ENCODE data around the gene SYTL1. TPM values are rescaled to one million over a fixed set of nuclear protein-coding genes. Genes with fewer than 3 reads are reported as not detected.

Gene SYTL1
- total RNA-seq, 4 donors from 2014 or later: 5.2 to 9.2 (median 6.9) TPM

DNA sequence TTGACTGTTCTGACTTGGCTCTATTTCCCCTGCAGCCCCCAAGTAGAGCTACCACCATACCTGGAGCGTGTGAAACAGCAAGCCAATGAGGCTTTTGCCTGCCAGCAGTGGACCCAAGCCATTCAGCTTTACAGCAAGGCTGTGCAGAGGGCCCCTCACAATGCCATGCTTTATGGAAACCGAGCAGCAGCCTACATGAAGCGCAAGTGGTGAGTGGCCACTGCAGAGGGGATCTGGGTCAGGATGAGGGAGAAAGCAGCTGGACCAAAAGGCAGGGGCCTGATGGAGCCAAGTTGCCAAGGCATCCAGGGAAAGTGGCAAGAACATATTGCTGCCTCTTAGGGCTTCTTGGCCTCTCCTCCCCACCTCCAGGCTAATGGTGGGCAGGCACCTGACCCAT, 43.9 kb upstream of the SYTL1 start:
- intact Hi-C loops (cut with DNase I; ENCODE audit: low total_unique reads): no loop called here
- no peak for TF ChIP-seq EP300 (IDR thresholded peaks at IDR 0.05; ENCODE audit: low read depth)
- no peak for TF ChIP-seq CTCF (IDR thresholded peaks at IDR 0.05)
- no peak for TF ChIP-seq POLR2A (IDR thresholded peaks at IDR 0.05)
- TF ChIP-seq POLR2AphosphoS5 (IDR thresholded peaks at IDR 0.05): no peak
- Histone ChIP-seq H3K9me3 (no peaks in the 10 kb centered on the region), H3K27ac (peak overlapping the region; percentile 78 to 92 (median 88)), H3K36me3 (peaks cover 0 to 19% (median 10%) of the 10 kb centered on the region in 4 donors), H3K27me3 (no peaks in the 10 kb centered on the region), H3K4me1 (peaks cover 18 to 31% (median 23%) of the 10 kb centered on the region in 4 donors), H3K4me3 (no peak overlapping the region)
- in situ Hi-C loops (cut with MboI; ENCODE audit: low pct_ligation_motif_present in 1 of 4, low pct_unique_long_range_greater_than_20kb in 1 of 4, low sequenced_read_pairs in 3 of 4): loop anchor here in 1 of 4 donors (25.0 kb wide), 1 partner anchor 186 kb away; no protein-coding TSS in a partner anchor
- DNase-seq: no peak
- WGBS, 2 donors (ENCODE audit: low coverage in 1 of 2): 97% methylated on average over 3 of the region's 3 CpGs; no CpG with 5 or more reads in 1 of the 2 donors

DNA sequence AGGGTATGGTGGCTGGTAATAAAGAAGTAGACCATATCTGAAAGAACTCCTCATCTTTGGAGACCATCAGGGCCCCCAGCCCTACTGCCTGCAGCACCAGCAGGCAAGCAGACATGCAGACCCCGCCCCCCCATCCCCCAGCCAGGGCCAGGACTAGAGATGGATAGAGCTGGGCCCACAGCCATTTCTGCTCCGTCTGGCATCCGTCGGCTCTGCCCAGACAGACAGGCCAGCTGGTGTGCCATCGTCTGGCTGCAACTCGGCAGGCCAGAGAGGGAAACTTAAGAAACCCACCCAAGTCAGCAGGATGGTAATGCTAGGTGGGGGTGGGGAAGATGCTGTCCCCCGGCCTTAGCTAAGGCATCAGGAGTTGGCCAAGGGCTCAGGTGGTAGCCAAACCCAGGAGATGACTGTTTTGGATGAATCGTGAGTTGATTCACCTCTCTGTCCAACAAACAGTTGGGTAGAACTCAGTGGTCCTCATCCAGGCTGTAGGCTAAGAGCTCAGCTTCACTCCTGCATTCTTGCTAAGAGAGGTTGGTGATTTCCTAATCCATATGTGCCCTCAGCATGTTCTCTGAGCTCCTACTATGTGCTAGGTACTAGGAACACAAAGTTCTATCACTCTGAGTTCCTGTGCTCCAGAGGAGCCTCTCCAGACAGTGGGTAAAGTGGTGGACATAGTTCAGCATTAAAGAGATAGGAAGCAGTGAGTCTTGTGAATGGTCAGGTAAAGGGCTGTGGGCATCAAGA, 43.0 kb upstream of the SYTL1 start:
- no peak for TF ChIP-seq EP300 (IDR thresholded peaks at IDR 0.05; ENCODE audit: low read depth)
- TF ChIP-seq POLR2A (IDR thresholded peaks at IDR 0.05): no peak
- no peak for TF ChIP-seq CTCF (IDR thresholded peaks at IDR 0.05)
- TF ChIP-seq POLR2AphosphoS5 (IDR thresholded peaks at IDR 0.05): no peak
- in situ Hi-C loops (cut with MboI; ENCODE audit: low pct_ligation_motif_present in 1 of 4, low pct_unique_long_range_greater_than_20kb in 1 of 4, low sequenced_read_pairs in 3 of 4): loop anchor here in 1 of 4 donors (25.0 kb wide), 1 partner anchor 187 kb away; no protein-coding TSS in a partner anchor
- no peak for DNase-seq
- WGBS, 2 donors (ENCODE audit: low coverage in 1 of 2): 70% methylated on average over 6 of the region's 8 CpGs; no CpG with 5 or more reads in 1 of the 2 donors
- Histone ChIP-seq H3K4me1 (peaks cover 18 to 31% (median 23%) of the 10 kb centered on the region in 4 donors), H3K9me3 (no peaks in the 10 kb centered on the region), H3K36me3 (peaks cover 0 to 19% (median 8%) of the 10 kb centered on the region in 4 donors), H3K4me3 (no peak overlapping the region), H3K27me3 (no peaks in the 10 kb centered on the region), H3K27ac (peak overlapping the region; percentile 78 to 92 (median 88))
- intact Hi-C loops (cut with DNase I; ENCODE audit: low total_unique reads): no loop called here

GRCh38 chr1:27299385-27300271, 42.2 kb upstream of the SYTL1 start:
- 73 to 100% methylated on average over 2 to 11 of the region's 14 CpGs for WGBS, 2 donors (ENCODE audit: low coverage in 1 of 2)
- peak overlapping the region; percentile 78 to 92 (median 88) for H3K27ac ChIP-seq
- in situ Hi-C loops (cut with MboI; ENCODE audit: low pct_ligation_motif_present in 1 of 4, low pct_unique_long_range_greater_than_20kb in 1 of 4, low sequenced_read_pairs in 3 of 4) (loop anchor here (5.0 to 25.0 kb wide), 3 partner anchors 88 to 187 kb away; partner anchors contain the start of gene GPR3 (in 3 of the 4)), intact Hi-C loops (cut with DNase I; ENCODE audit: low total_unique reads) (loop anchor here (5.0 kb wide), 1 partner anchor 93 kb away; the partner anchor contains the start of gene GPR3)
- no peak for TF ChIP-seq CTCF (IDR thresholded peaks at IDR 0.05)
- TF ChIP-seq POLR2AphosphoS5 (IDR thresholded peaks at IDR 0.05): peak in 1 of 3 donors; percentile 41
- no peaks in the 10 kb centered on the region for H3K27me3 ChIP-seq
- DNase-seq: peak; percentile 70
- H3K4me3 ChIP-seq: no peak overlapping the region
- H3K4me1 ChIP-seq: peaks cover 18 to 31% (median 23%) of the 10 kb centered on the region in 4 donors
- H3K9me3 ChIP-seq: no peaks in the 10 kb centered on the region
- peaks cover 0 to 11% (median 3%) of the 10 kb centered on the region in 4 donors for H3K36me3 ChIP-seq

Measured in transverse colon (tissue), 4 donors.